ENCODE measurements around the gene DNM1L.
A peak's percentile ranks its signal among the peaks of the same experiment; 100 is the strongest.

Gene DNM1L

GRCh38 chr12:32755654-32756475 lies 76.8 kb downstream of the DNM1L start, which contains the start of gene YARS2:
TSS of gene YARS2 (minus strand) at chr12:32755897. CDS start at chr12:32755874, 23 bp downstream.
- TF ChIP-seq, protein P1, sequence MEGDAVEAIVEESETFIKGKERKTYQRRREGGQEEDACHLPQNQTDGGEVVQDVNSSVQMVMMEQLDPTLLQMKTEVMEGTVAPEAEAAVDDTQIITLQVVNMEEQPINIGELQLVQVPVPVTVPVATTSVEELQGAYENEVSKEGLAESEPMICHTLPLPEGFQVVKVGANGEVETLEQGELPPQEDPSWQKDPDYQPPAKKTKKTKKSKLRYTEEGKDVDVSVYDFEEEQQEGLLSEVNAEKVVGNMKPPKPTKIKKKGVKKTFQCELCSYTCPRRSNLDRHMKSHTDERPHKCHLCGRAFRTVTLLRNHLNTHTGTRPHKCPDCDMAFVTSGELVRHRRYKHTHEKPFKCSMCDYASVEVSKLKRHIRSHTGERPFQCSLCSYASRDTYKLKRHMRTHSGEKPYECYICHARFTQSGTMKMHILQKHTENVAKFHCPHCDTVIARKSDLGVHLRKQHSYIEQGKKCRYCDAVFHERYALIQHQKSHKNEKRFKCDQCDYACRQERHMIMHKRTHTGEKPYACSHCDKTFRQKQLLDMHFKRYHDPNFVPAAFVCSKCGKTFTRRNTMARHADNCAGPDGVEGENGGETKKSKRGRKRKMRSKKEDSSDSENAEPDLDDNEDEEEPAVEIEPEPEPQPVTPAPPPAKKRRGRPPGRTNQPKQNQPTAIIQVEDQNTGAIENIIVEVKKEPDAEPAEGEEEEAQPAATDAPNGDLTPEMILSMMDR (IDR thresholded peaks at IDR 0.05), result peak; percentile 72 to 76
- Histone ChIP-seq H3K4me3 (peak within 1 kb of the TSS; percentile 93 to 98), H3K36me3 (peaks cover 18 to 23% (median 20%) of the 10 kb centered on the region in 3 donors), H3K27me3 (no peaks in the 10 kb centered on the region), H3K4me1 (peaks cover 0 to 18% (median 10%) of the 10 kb centered on the region in 4 donors), H3K9me3 (no peaks in the 10 kb centered on the region), H3K27ac (peak within 1 kb of the TSS; percentile 85 to 87)
- intact Hi-C loops (cut with DNase I; ENCODE audit: low total_unique reads), result no loop called here
- peak; percentile 96 for DNase-seq

DNA sequence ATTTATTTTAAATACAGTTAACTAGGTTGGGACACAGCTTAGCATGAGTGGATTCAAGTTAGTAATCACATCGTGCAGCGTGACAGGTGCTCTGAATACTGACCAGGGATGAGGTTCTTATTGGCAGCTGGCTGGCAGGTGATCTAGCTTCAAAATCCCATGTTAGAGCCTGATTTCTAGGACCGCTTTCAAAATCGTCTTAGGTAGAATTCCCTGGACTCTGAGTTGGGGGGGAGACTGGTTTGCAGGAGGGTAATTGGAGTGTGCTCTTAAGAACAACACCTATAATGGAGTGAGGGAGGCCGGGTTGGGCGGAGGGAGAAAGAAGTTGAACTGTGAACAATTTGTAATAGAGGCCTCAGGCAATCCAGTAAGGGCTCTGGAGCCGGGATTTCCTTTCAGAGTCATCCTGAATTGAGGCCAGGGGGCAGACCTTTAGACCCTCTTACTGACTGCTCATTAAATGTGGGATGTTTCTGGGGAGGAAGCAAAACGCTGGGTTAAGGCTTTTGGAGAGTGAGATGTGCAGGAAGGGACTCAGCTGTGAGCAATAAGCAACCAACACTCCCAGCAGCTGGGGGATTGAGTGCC lies 77.5 kb downstream of the DNM1L start:
- Histone ChIP-seq H3K27ac (peak overlapping the region; percentile 85 to 87), H3K4me1 (peaks cover 0 to 18% (median 10%) of the 10 kb centered on the region in 4 donors), H3K9me3 (no peaks in the 10 kb centered on the region), H3K27me3 (peaks cover 0 to 2% of the 10 kb centered on the region in 2 donors), H3K36me3 (peaks cover 11 to 16% (median 13%) of the 10 kb centered on the region in 3 donors), H3K4me3 (peak overlapping the region; percentile 93 to 98)
- intact Hi-C loops (cut with DNase I; ENCODE audit: low total_unique reads), result no loop called here
- TF ChIP-seq, protein P1 (IDR thresholded peaks at IDR 0.05), result no peak
- no peak for DNase-seq

DNA sequence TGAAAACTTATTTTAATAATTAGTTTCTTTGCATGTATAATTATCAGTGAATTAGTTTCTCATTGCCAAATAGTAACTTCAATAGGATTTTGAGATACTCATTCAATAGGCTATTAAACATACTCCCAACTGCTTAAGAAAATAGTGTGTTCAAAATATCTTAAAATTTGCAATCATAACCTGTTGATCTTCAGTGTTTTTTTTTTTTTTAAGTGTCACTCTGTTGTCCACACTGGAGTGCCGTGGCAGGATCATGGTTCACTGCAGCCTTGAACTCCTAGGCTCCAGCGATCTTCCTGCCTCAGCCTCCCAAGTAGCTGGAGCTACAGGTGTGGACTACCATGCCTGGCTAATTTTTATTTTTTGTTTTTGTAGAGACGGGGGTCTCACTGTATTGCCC lies 78.1 kb downstream of the DNM1L start:
- no peak for DNase-seq
- TF ChIP-seq, protein P1 (IDR thresholded peaks at IDR 0.05), result no peak
- no peaks in the 10 kb centered on the region for H3K9me3 ChIP-seq
- H3K4me3 ChIP-seq, result no peak overlapping the region
- peaks cover 0 to 18% (median 10%) of the 10 kb centered on the region in 4 donors for H3K4me1 ChIP-seq
- intact Hi-C loops (cut with DNase I; ENCODE audit: low total_unique reads), result no loop called here
- peaks cover 5 to 10% (median 7%) of the 10 kb centered on the region in 3 donors for H3K36me3 ChIP-seq
- peaks cover 0 to 2% of the 10 kb centered on the region in 2 donors for H3K27me3 ChIP-seq
- H3K27ac ChIP-seq, result no peak overlapping the region

GRCh38 chr12:32761716-32762115 lies 82.6 kb downstream of the DNM1L start:
- Histone ChIP-seq H3K36me3 (no peaks in the 10 kb centered on the region), H3K4me1 (no peaks in the 10 kb centered on the region), H3K4me3 (no peak overlapping the region), H3K27me3 (peaks cover 0 to 2% of the 10 kb centered on the region in 2 donors), H3K9me3 (no peaks in the 10 kb centered on the region), H3K27ac (no peak overlapping the region)
- intact Hi-C loops (cut with DNase I; ENCODE audit: low total_unique reads), result no loop called here
- no peak for DNase-seq
- TF ChIP-seq, protein P1 (IDR thresholded peaks at IDR 0.05), result no peak

DNA sequence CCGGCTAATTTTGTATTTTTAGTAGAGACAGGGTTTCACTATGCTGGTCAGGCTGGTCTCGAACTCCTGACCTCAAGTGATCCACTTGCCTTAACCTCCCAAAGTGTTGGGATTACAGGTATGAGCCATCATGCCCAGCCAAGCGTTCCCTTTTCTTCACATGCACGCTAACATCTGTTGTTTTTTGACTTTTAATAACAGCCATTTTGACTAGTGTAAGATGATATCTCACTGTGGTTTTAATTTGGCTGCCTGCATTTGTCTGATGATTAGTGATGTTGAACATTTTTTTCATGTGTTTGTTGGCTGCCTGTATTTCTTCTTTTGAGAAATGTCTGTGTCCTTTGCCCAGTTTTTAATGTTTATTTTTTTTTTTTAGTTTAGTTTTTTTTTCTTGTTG lies 86.8 kb downstream of the DNM1L start:
- Histone ChIP-seq H3K4me3 (no peak overlapping the region), H3K36me3 (no peaks in the 10 kb centered on the region), H3K9me3 (no peaks in the 10 kb centered on the region), H3K27ac (no peak overlapping the region), H3K4me1 (no peaks in the 10 kb centered on the region), H3K27me3 (peaks cover 0 to 2% of the 10 kb centered on the region in 2 donors)
- TF ChIP-seq, protein P1 (IDR thresholded peaks at IDR 0.05), result no peak
- intact Hi-C loops (cut with DNase I; ENCODE audit: low total_unique reads), result no loop called here
- DNase-seq, result no peak

Data from tibial artery (tissue), 4 donors.